LNCAP (cell line): ENCODE results near the gene LRRC14B.

Experiments used
- TF ChIP-seq, protein P1 (sequence below): fragments of 450-650 bp; IDR thresholded peaks from 2 replicates; pipeline ENCODE4 v1.5.1; 2017; ENCODE audit warnings: mild to moderate bottlenecking

The LRRC14B gene

DNA sequence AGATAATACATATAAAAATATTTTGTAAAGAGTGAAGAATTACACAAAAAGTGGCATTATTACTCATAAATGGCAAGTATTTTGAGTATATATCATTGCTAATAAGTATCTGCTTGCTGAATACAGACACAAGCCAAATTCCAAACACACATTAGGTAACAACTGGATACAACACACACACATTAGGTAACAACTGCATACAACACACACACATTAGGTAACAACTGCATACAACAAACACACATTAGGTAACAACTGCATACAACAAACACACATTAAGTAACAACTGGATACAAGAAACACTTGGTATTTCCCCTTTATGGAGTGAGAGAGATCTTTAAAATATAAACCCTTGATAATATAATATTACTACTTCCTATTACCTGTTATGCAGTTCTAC lies 13.2 kb downstream of the LRRC14B start:
- TF ChIP-seq, protein P1, sequence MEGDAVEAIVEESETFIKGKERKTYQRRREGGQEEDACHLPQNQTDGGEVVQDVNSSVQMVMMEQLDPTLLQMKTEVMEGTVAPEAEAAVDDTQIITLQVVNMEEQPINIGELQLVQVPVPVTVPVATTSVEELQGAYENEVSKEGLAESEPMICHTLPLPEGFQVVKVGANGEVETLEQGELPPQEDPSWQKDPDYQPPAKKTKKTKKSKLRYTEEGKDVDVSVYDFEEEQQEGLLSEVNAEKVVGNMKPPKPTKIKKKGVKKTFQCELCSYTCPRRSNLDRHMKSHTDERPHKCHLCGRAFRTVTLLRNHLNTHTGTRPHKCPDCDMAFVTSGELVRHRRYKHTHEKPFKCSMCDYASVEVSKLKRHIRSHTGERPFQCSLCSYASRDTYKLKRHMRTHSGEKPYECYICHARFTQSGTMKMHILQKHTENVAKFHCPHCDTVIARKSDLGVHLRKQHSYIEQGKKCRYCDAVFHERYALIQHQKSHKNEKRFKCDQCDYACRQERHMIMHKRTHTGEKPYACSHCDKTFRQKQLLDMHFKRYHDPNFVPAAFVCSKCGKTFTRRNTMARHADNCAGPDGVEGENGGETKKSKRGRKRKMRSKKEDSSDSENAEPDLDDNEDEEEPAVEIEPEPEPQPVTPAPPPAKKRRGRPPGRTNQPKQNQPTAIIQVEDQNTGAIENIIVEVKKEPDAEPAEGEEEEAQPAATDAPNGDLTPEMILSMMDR, result no peak

DNA sequence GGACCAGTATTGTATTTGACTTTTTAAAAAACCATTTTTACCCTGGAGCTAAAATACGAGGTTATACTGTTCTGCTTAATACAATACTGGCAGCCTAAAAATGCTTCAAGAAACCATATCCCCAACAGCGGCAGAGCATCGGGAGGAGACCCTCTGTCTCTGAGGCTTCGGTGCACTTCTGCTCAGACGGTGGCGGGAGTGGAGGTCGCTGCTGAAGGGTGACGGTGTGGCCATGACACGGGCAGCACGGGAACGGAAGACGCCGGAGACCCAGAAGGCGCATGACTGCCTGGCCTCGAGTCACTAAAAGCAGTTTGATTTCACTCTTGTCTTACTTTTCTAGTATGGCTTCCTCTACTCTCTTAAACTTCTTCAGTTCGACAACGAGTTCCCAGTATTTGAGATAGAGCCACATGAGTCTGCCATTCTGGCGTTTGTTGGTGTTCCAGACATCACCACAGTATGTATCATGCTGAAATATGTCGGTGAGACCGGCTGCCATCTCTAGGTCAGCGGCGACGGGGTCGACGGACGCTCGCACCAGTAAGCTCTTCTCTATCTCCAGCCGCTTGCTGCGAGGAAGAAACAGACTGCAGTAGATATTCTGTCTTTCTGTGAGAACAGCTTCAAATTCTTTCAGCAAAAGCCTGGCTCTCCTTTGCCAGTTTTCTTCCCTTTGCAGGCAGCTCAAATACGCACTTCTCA lies 13.8 kb downstream of the LRRC14B start:
- TF ChIP-seq, protein P1, result no peak

DNA sequence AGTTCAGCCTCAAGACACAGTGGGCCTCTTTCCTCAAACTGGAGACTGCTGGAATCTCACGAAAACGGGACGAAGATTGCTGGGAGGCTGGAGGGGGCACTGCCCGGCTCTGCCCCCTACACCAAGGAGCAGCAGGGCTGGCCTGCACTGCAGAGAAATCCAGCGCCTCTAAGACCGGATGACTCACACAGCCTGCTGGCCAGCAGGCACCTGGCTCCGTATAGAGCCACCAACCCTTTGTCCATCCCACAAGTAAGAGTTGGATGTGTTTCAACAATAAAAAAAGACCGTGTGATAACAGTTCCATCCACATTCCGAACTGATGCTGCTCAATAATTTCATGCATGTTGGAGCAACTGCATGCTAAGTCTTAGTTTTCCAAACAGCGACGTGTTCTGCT lies 15.1 kb downstream of the LRRC14B start:
- TF ChIP-seq, protein P1, result no peak

DNA sequence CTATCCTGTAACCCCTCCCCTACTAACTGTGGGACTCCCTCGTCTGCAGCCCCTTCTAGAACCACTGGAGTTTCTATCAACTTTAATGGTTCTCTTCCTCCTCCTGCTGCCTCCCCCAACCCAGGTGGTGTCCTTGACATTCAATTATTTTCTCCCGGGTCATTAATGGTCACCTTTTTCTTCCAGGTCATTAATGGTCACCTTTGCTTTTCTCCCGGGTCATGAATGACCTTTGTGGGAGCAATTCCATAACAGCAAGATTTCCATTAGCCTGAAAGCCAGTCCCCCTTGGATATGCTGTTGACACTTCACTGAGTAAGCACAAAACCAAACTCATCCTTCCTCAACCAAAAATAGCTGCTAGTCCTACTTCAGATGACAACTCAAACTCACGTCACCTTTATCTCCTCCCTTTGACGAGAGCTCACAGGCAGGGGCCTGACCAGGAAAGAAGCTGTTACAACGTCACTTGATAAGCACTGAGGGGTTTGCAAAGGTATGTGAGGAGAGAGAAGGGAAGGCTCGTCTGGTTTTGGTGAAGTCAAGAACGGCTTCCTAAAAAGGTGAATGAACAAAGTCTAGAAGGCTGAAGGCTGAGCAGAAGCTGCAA lies 15.7 kb downstream of the LRRC14B start:
- TF ChIP-seq, protein P1, result no peak

DNA sequence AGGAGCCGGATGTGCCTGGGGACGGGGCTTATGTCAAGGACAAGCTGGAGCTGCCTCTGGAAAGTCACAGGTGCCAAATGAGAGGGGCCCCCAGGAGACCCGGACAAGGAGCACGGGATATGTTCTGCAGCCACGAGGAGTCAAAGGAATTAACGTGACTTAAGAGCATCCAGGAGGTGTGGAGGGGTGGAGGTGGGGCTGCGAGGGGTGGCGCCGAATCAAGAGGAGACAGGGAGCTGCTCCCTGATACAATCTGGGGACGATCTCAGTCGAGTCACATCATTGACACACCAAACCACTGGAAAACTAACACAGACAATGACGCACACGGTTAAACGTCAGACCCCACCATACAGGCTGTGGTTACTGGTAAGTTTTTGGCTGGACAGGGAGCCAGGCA lies 16.3 kb downstream of the LRRC14B start:
- TF ChIP-seq, protein P1, result no peak

DNA sequence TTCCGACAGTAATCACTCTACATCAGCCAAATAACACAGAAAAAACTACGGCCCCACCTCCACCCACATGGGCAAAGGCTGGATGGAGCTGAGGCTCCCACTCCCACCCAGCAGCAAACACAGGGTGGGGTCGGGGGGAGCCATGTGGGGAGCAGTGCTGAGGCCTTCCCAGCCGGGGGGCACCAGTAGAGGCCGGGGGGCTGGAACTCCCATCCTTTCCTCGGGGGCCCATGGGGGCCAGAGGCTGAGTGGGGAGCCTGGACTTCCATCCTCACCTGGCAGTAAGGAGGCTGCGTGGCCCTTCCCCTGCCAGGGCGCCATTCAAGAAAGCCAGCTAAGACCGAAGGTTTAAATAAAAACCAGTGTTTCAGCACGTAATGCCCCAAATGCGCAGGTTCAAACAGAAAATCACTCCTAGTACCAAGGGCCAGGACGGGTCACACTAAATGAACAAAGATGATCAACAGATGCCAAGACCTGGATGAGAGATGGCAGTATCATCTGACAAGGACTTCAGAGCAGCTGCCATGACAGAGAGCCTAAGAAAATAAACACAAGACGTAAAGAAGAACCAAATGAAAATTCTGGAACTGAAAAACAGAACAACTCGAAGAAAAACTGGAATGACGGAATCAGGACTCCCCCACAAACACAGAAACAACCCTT lies 17.3 kb downstream of the LRRC14B start:
- TF ChIP-seq, protein P1, result no peak

DNA sequence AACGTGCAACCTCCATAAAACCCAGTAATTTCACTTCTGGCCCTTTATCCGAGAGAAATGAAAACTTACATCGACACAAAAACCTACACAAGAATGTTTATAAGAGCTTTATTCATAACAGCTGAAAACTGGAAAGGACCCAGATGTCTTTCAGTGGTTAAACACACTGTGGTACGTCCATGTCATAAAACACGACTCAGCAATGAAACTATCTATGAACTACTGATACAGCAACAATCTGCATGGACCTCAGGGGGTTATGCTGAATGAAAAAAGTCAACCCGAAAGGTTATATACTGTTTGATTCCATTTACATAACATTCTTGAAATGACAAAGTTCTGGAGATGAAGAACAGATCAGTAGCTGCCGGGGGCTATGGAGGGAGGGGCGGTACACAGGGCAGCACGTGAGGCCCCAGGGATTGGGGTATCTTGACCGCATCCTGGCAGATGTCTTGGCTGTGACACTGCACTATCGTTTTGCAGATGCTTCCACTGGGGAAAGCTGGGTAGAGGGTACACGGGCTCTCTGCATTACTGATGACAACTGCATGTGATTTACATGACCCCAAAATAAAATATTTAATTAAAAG lies 22.6 kb downstream of the LRRC14B start:
- TF ChIP-seq, protein P1, result no peak
